HTR-8/SVneo (cell line): ENCODE data around the gene RRP8.

ENCODE experiments used
- DNase-seq: peaks from one replicate; pipeline ENCODE4 v3.0.0; 2011; ENCODE audit warnings: low spot score, mixed read lengths; ENCODE audit not compliant: insufficient read length
- FAIRE-seq: peaks from 2 replicates; lab custom pipeline; 2011; peaks lifted over from hg19 to GRCh38; lab: Jason Lieb, UNC

Gene RRP8

GRCh38 chr11:6606471-6607189, 3.2 kb upstream of the RRP8 start:
- DNase-seq (peak; percentile 97), FAIRE-seq (no peak)

GRCh38 chr11:6604790-6605189, 1.4 kb upstream of the RRP8 start:
- FAIRE-seq (no peak), DNase-seq (no peak)

- DNase-seq (peak; percentile 34), FAIRE-seq (peak; percentile 13)
Observed at GRCh38 chr11:6604081-6604626, 738 bp upstream of the RRP8 start.

- no peak for FAIRE-seq
- no peak for DNase-seq
Observed at GRCh38 chr11:6602096-6602940, 1.1 kb downstream of the RRP8 start.

- FAIRE-seq (no peak), DNase-seq (no peak)
Observed at GRCh38 chr11:6601041-6601461, 2.4 kb downstream of the RRP8 start.

GRCh38 chr11:6599881-6600390, 3.5 kb downstream of the RRP8 start:
- DNase-seq (no peak), FAIRE-seq (no peak)

GRCh38 chr11:6599449-6599848, 4.0 kb downstream of the RRP8 start:
- FAIRE-seq: no peak

GRCh38 chr11:6598555-6598954, 4.9 kb downstream of the RRP8 start:
- FAIRE-seq: no peak
- DNase-seq: no peak

More at GRCh38 chr11:6599449-6599848, 4.0 kb downstream of the RRP8 start:
- no peak for DNase-seq

GRCh38 chr11:6596239-6596877, 7.1 kb downstream of the RRP8 start:
- no peak for DNase-seq
- FAIRE-seq: no peak

- DNase-seq: no peak
- no peak for FAIRE-seq
Observed at GRCh38 chr11:6594142-6594768, 9.2 kb downstream of the RRP8 start.

- DNase-seq (no peak), FAIRE-seq (no peak)
Observed at GRCh38 chr11:6588018-6588417, 15.4 kb downstream of the RRP8 start.

- FAIRE-seq (no peak), DNase-seq (no peak)
Observed at GRCh38 chr11:6587360-6587953, 16.0 kb downstream of the RRP8 start.

- DNase-seq (no peak), FAIRE-seq (no peak)
Observed at GRCh38 chr11:6586434-6587359, 16.7 kb downstream of the RRP8 start.

- FAIRE-seq: no peak
- no peak for DNase-seq
Observed at GRCh38 chr11:6584528-6584927, 18.9 kb downstream of the RRP8 start.

- FAIRE-seq: no peak
Observed at GRCh38 chr11:6583584-6583983, 19.8 kb downstream of the RRP8 start.

GRCh38 chr11:6579681-6580080, 23.7 kb downstream of the RRP8 start:
- FAIRE-seq: no peak
- no peak for DNase-seq

More at GRCh38 chr11:6583584-6583983, 19.8 kb downstream of the RRP8 start:
- no peak for DNase-seq

- DNase-seq (no peak), FAIRE-seq (no peak)
Observed at GRCh38 chr11:6578134-6578533, 25.3 kb downstream of the RRP8 start.
